ENCODE measurements around the gene CEP104. TPM values are rescaled to one million over a fixed set of nuclear protein-coding genes. Genes with fewer than 3 reads are reported as not detected.

The CEP104 gene
- total RNA-seq, 1 experiment from 2014 or later, result 44.1 TPM

GRCh38 chr1:3822421-3822820, 34.6 kb downstream of the CEP104 start (continued):
- no peak for TF ChIP-seq REST (IDR thresholded peaks at IDR 0.05; ENCODE audit: low read depth)

- TF ChIP-seq CEBPB (IDR thresholded peaks at IDR 0.05; ENCODE audit: low read depth) (no peak), ZFX (IDR thresholded peaks at IDR 0.05) (no peak), SRF (IDR thresholded peaks at IDR 0.05; ENCODE audit: low read depth) (no peak), RAD21 (IDR thresholded peaks at IDR 0.05; ENCODE audit: low read depth) (no peak), TCF7L2 (IDR thresholded peaks at IDR 0.05; ENCODE audit: borderline replicate concordance, extremely low read depth, insufficient read depth, insufficient read length) (no peak), ZBTB33 (IDR thresholded peaks at IDR 0.05; ENCODE audit: extremely low read depth, insufficient replicate concordance, low read length) (no peak), POLR2A (IDR thresholded peaks at IDR 0.05; ENCODE audit: borderline replicate concordance, extremely low read depth, insufficient read depth, insufficient read length) (no peak), ZNF274 (IDR thresholded peaks at IDR 0.05; ENCODE audit: low read depth, low read length) (no peak), ELF1 (IDR thresholded peaks at IDR 0.05; ENCODE audit: borderline replicate concordance, low read depth) (no peak), JUND (IDR thresholded peaks at IDR 0.05) (no peak)
- Histone ChIP-seq H3K4me1 (ENCODE audit: control insufficient read depth in 1 of 2, insufficient read depth in 2 of 2, low read length in 2 of 2) (no peaks in the 10 kb centered on the region), H3K79me2 (ENCODE audit: insufficient read depth, low read length) (no peaks in the 10 kb centered on the region), H3K27me3 (ENCODE audit: insufficient read depth, low read length) (no peaks in the 10 kb centered on the region), H3K4me2 (ENCODE audit: low read length) (no peak overlapping the region), H3K9ac (ENCODE audit: low read length) (no peak overlapping the region), H4K20me1 (ENCODE audit: insufficient read depth) (no peaks in the 10 kb centered on the region), H3K9me3 (ENCODE audit: control insufficient read depth in 1 of 2, insufficient read depth in 1 of 2, low read depth in 1 of 2, low read length in 2 of 2) (no peaks in the 10 kb centered on the region), H3K27ac (ENCODE audit: low read depth, low read length) (no peak overlapping the region), H2AFZ (ENCODE audit: low read depth, low read length, poor library complexity, severe bottlenecking) (no peak overlapping the region), H3K4me3 (replicated peaks in 1 of 2; ENCODE audit: low read depth in 1 of 2, low read length in 2 of 2) (no peak overlapping the region), H3K9me2 (ENCODE audit: insufficient read depth) (no peaks in the 10 kb centered on the region), H3K36me3 (ENCODE audit: control insufficient read depth in 1 of 2, insufficient read depth in 2 of 2, low read length in 2 of 2) (no peaks in the 10 kb centered on the region; a peak in 2 of 4 replicates)
- ChIA-PET CTCF (no interaction called here), POLR2A (no interaction called here), RAD21 (ENCODE audit: low non-redundant PET in 1 of 2, low total read pairs in 2 of 2, uncharacterized antibody in 2 of 2, unreplicated experiment in 2 of 2) (no interaction called here)
- intact Hi-C loops (cut with micrococcal nuclease), result no loop called here
- DNase-seq (ENCODE audit: low read depth, low spot score) (no peak), ATAC-seq (no peak)
- no TSS peak for BruUV-seq (replicated peaks)
Measured at GRCh38 chr1:3821908-3822307, 35.1 kb downstream of the CEP104 start.

All from HCT116 (cell line).